HG03521 (cell line): Measurements from ENCODE around the gene DRD2.

Experiments used
- ATAC-seq: cut with Tn5 transposase; IDR thresholded peaks from one replicate; pipeline ENCODE4 v1.9.1; 2021; ENCODE audit warnings: mild to moderate bottlenecking, moderate library complexity; ENCODE audit not compliant: unreplicated experiment

The DRD2 gene

DNA sequence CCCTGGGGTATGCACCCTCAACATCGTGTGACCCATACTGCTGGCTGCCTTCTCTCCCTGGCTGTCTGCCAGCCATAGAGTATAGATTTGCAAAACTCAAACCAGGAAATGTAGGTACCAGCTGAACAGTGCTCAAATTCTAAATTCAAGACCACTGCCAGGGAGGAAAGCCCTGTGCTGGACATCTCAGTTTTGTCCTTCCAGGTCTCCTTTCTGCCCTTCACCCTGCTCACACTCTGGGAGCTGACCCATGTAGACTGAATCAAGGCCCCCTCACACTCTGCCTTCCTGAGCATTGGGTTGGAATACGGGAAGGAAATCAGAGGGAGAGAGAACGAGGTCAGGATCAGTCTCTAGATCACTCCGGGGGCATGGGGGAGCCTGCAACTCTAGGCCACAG is 12.4 kb upstream of the DRD2 start:
- ATAC-seq, result no peak

DNA sequence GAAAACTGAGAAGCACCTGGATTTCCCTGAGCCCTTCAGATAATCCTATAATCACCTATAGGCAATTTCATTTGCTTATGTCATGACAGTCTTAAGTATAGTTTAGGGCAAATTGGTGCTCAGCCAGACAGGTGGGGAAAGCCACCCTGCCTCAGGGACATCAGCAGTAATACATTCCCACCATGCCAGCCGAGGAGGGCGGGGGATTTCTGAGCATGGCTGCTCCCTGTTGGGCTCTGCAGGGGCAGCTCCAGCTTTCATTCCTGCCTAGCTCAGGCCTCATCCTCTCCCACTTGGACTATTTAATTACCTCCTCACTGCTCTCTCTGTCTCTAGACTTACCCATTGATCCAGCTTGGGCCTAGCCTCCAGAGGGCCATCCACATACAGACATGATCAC is 9.0 kb upstream of the DRD2 start:
- ATAC-seq, result no peak

DNA sequence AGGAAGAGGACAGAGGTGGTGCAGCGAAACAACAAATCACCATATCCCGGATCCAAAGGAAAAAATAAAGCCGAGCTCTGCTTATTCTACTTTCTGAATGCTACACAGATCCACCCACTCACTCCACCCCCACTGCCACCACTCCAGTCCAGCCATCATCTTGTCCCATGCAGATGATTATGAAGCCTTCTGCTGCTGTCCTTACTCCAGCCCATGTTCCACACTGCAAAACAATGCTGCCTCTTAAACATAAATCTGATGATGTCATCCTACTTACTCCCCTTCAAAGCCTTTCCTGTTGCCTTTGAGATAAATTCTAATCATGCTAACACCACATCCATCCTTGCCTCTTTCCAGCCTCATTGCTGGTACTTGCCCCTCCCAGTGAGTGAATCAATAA is 6.5 kb upstream of the DRD2 start:
- no peak for ATAC-seq

DNA sequence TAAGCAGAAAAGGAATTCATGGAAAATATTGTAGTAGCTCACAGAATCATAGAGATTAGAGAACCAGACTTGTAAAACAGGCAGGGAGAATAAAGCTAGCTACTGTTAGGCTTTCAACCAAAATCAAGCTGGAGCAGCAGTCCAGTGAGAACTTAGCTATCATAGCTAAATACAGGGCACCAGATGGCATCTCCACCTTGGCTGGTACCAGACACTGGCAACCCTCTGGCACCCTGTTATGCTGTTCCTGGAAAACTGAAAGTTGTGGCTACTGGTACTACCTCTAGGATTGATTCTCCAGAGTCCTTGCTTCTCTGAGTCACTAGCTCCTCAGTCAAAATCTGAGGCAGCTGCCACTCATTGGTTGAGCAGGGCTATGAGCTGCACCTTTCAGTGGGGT is 6.0 kb upstream of the DRD2 start:
- ATAC-seq, result no peak

DNA sequence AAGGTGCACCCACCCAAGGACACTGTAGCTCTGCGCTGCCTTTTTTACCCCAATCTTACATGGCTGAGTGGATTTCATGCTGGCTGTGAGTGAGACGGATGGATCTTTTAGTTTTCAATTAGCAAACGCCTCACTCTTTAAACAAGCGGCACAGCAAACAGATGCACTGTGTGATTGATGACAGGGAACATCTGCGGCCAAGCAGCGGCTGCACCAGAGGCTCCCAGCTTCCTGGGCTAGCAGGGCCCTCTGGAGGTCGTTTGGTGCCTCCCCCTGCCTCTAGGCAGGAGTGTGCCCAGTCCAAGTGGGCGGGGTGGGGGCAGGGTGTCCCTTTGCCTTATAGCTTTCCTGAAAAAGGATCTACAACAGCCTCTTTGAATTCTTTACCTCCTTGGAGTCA is 2.1 kb upstream of the DRD2 start:
- ATAC-seq, result no peak

DNA sequence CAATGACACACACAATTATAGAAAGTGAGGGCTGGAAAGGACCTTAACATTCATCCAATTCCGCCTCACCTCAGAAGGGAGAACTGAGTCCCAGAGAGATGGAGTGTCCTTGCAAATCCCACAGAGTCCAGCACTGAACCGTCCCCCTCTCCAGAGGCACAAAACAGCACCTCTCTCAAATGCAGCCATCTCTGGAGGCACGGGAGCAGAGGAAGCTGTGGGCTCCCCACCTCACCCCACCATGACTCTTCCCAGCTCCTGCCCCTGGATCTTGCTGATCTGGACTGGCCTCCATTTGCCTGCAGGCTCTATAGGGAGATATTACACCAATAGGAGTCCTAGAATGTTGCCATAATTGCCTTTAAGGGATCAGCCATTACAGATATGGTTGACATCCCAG is 1.4 kb upstream of the DRD2 start:
- no peak for ATAC-seq

DNA sequence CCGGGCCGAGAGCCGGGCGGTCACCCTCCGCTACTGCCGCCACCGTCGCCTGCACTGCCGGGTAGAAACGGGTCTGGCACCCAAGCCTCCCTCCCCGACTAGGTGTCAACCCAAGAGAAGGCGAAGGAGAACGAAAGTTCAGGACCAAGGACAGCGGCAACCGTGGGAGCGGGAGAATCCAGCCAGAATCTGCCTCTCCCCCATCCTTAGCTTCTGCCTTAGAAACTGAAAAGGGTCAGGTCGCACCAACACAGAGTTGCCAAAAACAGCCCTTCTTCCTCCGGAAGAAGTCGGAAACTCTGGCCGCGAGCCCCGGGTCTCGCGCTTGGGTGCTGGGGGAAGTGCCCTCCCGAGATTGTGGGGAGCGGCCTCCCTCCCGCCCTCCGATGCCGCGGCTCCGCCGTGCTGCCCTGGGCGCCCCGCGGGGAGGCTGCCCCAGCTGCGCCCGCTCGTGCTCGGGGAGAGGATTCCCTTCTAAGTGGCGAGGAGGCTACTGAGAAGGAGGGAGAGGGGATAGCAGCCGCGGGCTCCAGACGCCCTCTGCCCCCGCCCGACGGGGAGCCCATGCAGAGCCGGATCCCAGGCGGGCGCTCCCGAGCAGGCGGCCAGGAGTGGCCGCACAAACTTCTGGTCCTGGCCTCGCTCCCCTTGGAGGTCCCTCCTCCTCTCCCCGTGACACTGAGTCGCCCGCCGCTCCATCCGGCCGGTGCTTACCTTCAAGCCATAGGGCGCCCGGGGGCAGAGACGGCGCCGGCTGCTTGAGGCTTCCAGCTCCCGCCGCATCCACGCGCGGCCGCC is 637 bp downstream of the DRD2 start:
- ATAC-seq, result no peak

DNA sequence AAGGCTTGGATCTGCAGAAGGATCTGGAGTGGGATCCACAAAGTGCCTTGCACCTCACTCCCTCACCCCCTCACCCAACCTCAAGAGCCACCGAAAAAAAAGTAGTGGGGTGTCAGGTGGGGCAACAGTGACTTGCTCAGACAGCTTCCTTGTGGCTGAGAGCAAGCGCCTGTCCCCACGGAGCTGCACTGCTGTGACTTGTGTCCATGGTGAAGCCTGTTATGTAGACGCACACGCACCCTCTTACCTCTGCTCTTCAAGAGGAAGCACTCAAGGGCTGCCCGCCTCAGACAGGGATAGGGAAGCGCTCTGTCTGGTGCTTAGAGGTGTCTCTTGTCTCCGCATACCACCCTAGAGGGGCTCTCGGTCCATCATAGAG is 1.2 kb downstream of the DRD2 start:
- ATAC-seq, result no peak

DNA sequence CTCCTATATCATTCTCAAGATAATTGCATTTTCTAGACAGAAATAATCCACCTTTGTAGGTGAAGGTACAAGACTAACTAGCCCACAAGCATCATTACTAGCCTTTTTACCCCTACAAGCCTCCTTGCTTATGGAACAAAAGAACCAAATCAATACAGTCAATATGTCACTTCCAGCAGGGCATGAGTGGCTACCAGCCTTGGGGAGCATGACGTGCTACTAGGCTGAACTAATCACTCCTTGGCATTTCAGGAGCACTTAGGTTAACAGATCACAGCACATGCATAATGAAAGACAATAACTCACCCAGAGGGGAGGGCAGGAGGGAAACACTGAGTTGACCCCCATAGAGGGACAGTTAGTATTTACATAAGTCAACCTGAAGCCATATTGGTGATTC is 2.7 kb downstream of the DRD2 start:
- no peak for ATAC-seq

DNA sequence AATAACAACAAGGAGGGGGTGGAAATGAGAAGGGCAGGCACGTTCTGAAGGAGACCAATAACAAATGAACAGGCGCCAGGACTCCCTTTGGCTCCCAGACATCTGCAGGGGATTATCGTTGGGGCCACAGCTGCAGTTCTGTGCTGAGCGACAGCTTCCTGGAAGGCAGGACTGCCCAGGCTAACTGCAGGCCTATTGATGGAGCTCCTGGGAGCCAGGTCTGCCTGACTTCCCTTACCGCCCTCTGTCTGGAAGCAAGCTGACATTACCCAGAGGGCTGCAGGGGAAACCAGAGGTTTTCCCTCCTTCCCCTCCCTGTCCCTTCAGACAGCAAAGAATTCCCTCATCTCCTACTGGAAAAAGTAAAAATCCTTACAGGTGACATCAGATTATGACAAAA is 5.0 kb downstream of the DRD2 start:
- no peak for ATAC-seq

DNA sequence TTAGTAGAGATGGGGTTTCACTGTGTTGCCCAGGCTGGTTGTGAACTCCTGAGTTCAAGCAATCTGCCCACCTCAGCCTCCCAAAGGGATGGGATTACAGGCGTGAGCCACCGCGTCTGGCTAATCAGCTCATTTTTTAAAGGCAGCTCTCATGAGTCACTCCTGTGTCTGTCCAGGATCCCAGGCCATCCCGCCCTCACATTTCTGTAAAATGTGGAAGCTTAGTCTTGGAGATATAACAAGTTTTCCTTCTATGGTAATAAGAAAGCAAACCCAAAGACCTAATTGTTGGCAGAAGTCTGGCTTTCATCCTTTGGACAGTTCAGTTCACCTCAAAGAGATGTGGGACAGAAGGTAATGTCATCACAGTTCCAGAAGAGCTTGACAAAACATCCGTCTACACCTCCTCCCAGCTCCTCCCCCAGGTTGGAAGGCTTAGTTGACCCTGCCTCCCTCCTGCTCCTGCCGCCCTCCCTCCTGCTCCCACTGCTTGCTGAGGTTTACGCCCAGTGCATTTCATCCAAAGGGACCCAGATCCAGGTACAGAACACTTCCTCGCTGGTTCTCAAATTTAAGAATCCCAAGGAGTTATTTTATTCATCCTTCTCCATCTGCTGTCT is 6.4 kb downstream of the DRD2 start:
- no peak for ATAC-seq

DNA sequence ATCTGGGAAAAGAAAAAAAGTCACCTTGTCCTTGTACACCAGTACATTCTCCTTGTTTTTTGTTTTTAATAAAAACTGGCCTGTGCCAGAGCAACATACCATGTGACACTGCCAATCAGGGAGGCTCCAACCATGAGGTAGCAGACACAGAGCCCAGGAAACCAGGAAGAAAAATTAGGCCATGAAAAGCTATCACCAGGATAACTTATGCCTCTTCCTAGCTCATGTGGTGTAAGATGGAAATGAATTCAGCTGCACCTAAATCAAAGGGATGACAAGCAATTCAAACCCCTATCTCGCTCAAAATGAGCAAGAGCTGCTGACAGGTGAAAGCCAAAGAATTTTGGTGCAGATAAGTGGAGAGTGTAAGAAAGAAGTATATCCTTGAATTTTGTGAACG is 7.7 kb downstream of the DRD2 start:
- no peak for ATAC-seq

DNA sequence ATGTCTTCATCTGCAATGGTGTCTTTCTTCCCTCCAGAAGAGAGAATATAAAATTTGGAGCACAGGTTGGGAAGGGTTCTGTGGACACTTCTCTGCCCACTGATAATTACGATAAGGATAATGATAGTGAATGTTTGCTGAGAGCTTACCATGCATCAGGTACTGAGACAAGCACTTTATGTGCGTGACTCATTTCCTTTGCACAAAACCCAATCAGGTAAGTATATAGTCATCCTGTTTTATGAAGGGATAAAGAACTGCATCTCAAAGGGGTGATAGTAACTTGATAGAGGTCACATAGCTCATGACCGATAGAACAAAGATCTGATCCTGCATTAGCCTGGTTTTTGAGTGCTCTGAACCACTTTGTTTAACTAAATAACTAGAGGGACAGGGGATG is 9.4 kb downstream of the DRD2 start:
- no peak for ATAC-seq

DNA sequence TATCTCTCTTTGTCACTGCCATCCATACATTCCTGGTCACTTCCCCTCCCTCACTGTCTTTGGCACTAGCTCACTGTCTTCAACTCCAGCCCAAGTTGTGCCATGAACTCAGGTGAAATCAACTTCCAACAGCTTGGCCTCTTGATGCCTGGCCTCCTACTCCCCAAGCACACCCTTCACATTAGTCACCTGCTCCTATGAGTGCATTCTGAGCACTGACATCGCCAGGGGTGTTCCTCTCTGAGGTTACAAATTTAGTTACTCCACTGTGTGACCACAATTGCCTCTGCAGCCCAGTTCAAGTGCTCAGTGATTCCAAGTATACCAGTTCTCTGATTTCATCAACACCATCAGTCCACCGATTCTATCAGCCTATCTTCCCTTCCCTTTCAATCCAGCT is 10.8 kb downstream of the DRD2 start:
- no peak for ATAC-seq

DNA sequence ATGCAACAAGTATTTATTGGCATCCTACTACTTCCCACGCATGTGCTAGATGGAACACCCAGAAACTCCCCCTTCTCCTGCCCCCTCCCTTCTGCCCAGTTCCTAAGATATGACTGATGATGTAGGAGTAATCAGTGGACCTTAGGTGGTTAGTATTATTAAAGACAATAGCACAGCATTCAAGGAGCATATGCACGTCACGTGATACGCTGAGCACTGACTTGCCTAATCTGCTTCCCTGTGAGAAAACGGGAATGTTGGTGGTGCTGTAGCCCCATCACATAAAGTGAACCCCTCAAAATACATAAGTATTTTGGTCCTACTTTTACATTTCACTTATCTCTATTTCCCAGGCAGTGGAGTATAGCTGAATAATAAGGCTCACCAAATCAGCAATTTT is 12.4 kb downstream of the DRD2 start:
- no peak for ATAC-seq

DNA sequence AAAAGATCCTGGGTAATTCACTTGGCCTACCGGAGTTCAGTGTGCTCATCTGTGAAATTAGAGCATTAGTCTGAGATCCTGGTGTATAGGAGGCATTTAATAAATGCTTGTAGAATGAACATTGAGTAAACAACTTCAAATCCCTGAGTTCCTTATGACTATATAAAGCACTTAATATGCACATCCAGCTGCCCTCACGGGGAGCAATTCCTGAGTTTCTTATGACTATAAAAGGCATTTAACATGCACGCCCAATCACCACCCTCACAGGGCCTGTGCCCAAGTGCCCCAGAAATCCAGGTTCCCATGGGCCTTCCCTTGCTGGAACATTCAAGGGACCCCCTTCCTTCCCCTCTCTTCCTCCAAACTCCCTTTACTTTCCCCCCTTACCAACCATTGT is 13.6 kb downstream of the DRD2 start:
- ATAC-seq, result no peak

DNA sequence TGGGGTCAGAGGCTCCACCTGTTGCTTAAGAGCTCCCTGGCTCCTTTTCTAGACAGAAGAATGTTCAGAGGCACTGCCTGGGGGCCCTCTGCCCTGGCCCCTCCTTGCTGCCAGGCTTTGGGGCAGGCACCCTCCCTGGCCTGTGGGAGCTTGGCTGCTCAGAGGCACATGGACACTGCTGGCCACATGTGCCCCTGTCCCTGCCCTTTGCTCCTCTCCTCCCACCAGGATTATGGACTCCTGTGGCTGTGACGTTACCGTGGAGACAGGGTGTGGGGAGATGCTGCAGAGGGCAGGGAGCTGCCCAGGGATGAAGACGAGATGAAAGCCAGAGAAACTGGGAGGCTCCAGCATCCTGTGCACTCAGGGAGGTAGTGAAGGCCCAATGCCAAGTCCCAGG is 14.7 kb downstream of the DRD2 start:
- no peak for ATAC-seq

DNA sequence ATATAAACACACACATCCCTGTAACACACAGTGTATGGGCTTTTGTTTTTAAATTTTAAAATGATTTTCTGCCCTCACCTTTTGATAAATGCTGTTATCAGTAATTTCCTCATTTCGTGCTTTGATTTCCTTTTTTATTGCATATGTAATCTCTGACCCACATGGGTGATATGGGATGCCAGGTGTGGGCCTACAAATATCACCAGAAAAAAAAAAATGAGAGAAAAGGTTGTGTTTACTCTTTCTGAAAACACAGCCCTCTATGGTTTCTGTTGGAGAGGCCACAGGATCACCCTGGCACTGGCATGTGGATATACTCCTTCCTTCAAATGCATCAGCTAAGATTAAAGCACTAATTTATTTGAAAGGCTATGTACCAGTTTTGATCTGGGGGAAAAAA is 17.0 kb downstream of the DRD2 start:
- no peak for ATAC-seq

DNA sequence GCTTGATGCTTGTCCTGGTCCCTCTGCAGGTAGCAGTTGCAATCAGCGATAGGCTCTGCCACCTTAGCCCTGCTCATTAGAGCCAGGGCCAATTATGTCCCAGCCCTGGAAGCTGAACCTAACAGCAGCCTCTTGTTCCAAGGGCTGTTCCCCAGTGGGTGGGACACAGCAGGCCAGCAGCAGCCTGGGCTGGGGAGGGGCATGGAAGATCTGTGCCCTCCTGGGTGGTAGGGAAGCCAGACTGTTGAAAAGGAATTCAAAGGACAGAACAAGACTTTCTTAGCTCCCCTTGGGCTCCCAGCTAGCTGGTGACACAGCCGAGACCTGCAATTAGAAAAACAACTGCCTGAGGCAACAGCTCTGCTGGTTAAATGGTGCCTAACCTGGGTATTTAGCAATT is 17.4 kb downstream of the DRD2 start:
- no peak for ATAC-seq

DNA sequence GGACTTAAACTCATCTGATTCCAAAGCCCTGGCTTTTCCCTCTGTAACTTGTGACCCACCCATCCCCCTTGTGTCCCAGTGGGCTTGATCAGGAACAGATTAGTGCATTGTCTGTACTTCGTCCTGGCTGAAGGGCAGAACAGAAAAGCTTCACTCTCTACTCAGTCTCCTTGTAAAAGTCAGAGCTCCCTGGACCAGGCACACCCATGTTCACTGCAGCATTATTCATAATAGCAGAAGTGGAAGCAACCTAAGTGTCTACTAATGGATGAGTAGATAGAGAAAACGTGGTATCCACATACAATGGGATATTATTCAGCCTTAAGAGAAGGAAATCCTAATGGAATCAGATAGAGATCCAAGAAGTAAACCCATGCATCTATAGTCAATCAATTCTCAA is 20.7 kb downstream of the DRD2 start:
- no peak for ATAC-seq

DNA sequence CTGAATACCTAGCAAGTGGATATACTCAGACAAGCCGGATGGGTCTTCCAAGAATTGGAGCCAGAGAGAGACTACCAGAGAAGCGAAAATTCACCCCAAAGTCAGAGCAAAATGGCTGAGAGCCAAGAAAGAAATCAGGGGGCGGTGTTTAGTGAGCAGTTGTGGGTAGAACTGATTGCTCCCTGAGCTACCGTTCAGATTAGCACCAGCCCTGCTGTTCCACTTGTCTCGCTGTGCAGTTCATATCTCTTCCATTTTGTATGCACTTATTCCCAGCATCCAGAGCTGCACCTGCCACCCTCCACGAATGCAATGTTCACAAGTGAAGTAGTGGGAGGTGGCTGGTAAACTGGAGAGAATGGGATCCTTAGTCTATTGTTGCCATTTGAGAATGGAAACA is 25.5 kb downstream of the DRD2 start:
- ATAC-seq, result no peak

DNA sequence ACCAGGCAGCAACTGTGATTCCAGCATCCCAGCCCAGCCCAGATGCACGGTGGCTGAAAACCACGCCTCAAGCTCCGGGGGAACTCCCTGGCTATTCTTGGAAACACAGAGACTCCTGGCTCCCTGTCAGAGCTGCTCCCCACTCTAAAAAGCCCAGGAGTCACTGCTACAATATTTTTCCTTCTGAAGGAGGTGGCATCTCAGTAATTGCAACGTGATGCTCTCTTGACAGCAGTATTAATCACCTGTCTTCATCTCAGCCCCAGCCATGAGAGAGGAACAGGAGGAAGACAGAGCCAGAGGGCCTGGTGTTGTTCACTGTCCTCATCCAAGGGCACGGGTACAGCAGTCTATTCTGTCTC is 26.9 kb downstream of the DRD2 start:
- no peak for ATAC-seq
